ENCODE measurements around the gene ABAT. TPM values are rescaled to one million over a fixed set of nuclear protein-coding genes. Genes with fewer than 3 reads are reported as not detected.

The ABAT gene
- total and polyA plus RNA-seq, 10 of the 15 experiments (the other 5 are each of a cell fraction or from before 2014, with no cell fraction given): 1.0 to 10.6 (median 1.9) TPM

- no peak for TF ChIP-seq ZNF687 (IDR thresholded peaks at IDR 0.05)
- TF ChIP-seq BCL3 (IDR thresholded peaks at IDR 0.05; ENCODE audit: borderline replicate concordance, insufficient read depth, low read depth, low read length, poor library complexity, severe bottlenecking): no peak
- no peak for TF ChIP-seq POLR2AphosphoS5 (IDR thresholded peaks at IDR 0.05; ENCODE audit: low read length)
- TF ChIP-seq ATF7 (IDR thresholded peaks at IDR 0.05; ENCODE audit: low read depth): no peak
- no peak for TF ChIP-seq MYB (IDR thresholded peaks at IDR 0.05; ENCODE audit: borderline replicate concordance, low read depth, low read length)
- no peak for TF ChIP-seq ZNF384 (IDR thresholded peaks at IDR 0.05; ENCODE audit: borderline replicate concordance, low read depth, low read length)
Observed at GRCh38 chr16:8733849-8734540, 59.6 kb downstream of the ABAT start (continued).

Measured in GM12878 (cell line).